C4-2B (cell line): ENCODE results near the gene SLC4A9.

Experiments used
- H3K27ac ChIP-seq: fragments of 450-650 bp; 2 replicates; pipeline ENCODE4 v1.5.1; 2017
- CTCF ChIP-seq: fragments of 450-650 bp; conservative IDR thresholded peaks from 2 replicates; pipeline ENCODE4 v1.5.1; 2017; ENCODE audit warnings: mild to moderate bottlenecking
- ZFX ChIP-seq: fragments of 450-650 bp; IDR thresholded peaks from 2 replicates; pipeline ENCODE4 v1.6.1; 2017

The SLC4A9 gene

GRCh38 chr5:140356853-140357725, 2.9 kb upstream of the SLC4A9 start:
- TF ChIP-seq CTCF (no peak), ZFX (no peak)
- no peak overlapping the region for H3K27ac ChIP-seq

GRCh38 chr5:140357726-140358093, 2.3 kb upstream of the SLC4A9 start:
- H3K27ac ChIP-seq, result no peak overlapping the region
- TF ChIP-seq CTCF (peak; percentile 96), ZFX (no peak)

- TF ChIP-seq ZFX (no peak), CTCF (peak; percentile 60)
- no peak overlapping the region for H3K27ac ChIP-seq
Observed at GRCh38 chr5:140358738-140359310, 1.2 kb upstream of the SLC4A9 start.

GRCh38 chr5:140360681-140361479, 886 bp downstream of the SLC4A9 start:
- no peak for TF ChIP-seq CTCF
- no peak for TF ChIP-seq ZFX
- H3K27ac ChIP-seq, result no peak overlapping the region

- H3K27ac ChIP-seq, result no peak overlapping the region
- TF ChIP-seq CTCF (no peak), ZFX (no peak)
Observed at GRCh38 chr5:140361901-140362300, 1.9 kb downstream of the SLC4A9 start.

- no peak for TF ChIP-seq ZFX
- no peak for TF ChIP-seq CTCF
- no peak overlapping the region for H3K27ac ChIP-seq
Observed at GRCh38 chr5:140362311-140362710, 2.3 kb downstream of the SLC4A9 start.
